ENCODE measurements around the gene SLC9C2. TPM values are rescaled to one million over a fixed set of nuclear protein-coding genes. Genes with fewer than 3 reads are reported as not detected.

SLC9C2 gene
- total RNA-seq, 1 donor from 2014 or later = 0.51 TPM

DNA sequence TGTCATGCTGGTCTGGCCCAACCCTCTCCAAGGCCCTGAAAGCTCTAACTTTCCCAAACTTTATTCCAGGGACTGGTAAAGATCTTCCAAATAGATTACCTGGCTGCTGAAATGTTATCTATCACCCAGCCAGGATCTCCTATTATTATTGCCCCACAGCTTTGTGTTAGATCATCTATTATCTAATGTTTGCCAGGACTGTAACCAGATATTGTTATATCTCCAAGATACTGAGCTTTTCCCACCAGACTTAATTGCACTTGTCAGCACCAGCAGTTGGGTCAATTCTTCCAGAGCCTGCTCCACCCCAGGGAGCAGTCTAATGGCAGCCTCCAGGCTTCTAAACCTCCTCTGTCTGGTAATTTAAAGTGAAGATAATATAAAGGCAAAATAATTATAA is 66.6 kb downstream of the SLC9C2 start:
- H3K36me3 Mint-ChIP-seq (ENCODE audit: low read depth, unreplicated experiment) = no peaks in the 10 kb centered on the region

DNA sequence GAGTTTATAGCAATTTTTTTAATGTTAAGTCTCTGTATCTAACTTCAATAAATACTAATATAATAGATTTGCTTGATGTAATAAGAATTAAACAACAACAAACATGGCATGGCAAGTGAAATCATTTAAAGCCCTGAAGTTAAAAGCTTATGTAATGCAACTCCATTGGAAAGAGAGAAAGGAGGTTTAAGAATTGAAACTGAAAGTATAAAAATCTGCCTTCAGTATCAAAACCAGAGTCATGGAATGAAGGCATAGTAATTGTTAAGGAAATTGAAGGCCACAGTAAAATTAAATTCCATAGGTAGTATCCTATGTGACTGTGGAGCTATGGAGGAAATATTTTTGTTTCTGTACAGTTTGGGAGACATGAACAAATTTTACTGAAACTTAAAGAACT is 70.6 kb downstream of the SLC9C2 start:
- H3K9me3 Mint-ChIP-seq (ENCODE audit: unreplicated experiment) = no peaks in the 10 kb centered on the region
- H3K36me3 Mint-ChIP-seq (ENCODE audit: low read depth, unreplicated experiment) = no peaks in the 10 kb centered on the region
- no peak overlapping the region for H3K27ac Mint-ChIP-seq (ENCODE audit: unreplicated experiment)
- TF ChIP-seq, protein P1, sequence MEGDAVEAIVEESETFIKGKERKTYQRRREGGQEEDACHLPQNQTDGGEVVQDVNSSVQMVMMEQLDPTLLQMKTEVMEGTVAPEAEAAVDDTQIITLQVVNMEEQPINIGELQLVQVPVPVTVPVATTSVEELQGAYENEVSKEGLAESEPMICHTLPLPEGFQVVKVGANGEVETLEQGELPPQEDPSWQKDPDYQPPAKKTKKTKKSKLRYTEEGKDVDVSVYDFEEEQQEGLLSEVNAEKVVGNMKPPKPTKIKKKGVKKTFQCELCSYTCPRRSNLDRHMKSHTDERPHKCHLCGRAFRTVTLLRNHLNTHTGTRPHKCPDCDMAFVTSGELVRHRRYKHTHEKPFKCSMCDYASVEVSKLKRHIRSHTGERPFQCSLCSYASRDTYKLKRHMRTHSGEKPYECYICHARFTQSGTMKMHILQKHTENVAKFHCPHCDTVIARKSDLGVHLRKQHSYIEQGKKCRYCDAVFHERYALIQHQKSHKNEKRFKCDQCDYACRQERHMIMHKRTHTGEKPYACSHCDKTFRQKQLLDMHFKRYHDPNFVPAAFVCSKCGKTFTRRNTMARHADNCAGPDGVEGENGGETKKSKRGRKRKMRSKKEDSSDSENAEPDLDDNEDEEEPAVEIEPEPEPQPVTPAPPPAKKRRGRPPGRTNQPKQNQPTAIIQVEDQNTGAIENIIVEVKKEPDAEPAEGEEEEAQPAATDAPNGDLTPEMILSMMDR (IDR thresholded peaks at IDR 0.05; ENCODE audit: unreplicated experiment) = no peak
- H3K4me1 Mint-ChIP-seq (ENCODE audit: unreplicated experiment) = no peaks in the 10 kb centered on the region
- DNase-seq (ENCODE audit: low spot score) = no peak
- H3K27me3 Mint-ChIP-seq (ENCODE audit: unreplicated experiment) = no peaks in the 10 kb centered on the region
- no peak overlapping the region for H3K4me3 Mint-ChIP-seq (ENCODE audit: unreplicated experiment)

More for the DNA sequence above, 66.6 kb downstream of the SLC9C2 start:
- no peaks in the 10 kb centered on the region for H3K9me3 Mint-ChIP-seq (ENCODE audit: unreplicated experiment)
- no peak overlapping the region for H3K27ac Mint-ChIP-seq (ENCODE audit: unreplicated experiment)
- DNase-seq (ENCODE audit: low spot score) = no peak
- H3K4me1 Mint-ChIP-seq (ENCODE audit: unreplicated experiment) = peaks cover 5% of the 10 kb centered on the region
- H3K27me3 Mint-ChIP-seq (ENCODE audit: unreplicated experiment) = no peaks in the 10 kb centered on the region
- TF ChIP-seq, protein P1 (IDR thresholded peaks at IDR 0.05; ENCODE audit: unreplicated experiment) = no peak
- no peak overlapping the region for H3K4me3 Mint-ChIP-seq (ENCODE audit: unreplicated experiment)

DNA sequence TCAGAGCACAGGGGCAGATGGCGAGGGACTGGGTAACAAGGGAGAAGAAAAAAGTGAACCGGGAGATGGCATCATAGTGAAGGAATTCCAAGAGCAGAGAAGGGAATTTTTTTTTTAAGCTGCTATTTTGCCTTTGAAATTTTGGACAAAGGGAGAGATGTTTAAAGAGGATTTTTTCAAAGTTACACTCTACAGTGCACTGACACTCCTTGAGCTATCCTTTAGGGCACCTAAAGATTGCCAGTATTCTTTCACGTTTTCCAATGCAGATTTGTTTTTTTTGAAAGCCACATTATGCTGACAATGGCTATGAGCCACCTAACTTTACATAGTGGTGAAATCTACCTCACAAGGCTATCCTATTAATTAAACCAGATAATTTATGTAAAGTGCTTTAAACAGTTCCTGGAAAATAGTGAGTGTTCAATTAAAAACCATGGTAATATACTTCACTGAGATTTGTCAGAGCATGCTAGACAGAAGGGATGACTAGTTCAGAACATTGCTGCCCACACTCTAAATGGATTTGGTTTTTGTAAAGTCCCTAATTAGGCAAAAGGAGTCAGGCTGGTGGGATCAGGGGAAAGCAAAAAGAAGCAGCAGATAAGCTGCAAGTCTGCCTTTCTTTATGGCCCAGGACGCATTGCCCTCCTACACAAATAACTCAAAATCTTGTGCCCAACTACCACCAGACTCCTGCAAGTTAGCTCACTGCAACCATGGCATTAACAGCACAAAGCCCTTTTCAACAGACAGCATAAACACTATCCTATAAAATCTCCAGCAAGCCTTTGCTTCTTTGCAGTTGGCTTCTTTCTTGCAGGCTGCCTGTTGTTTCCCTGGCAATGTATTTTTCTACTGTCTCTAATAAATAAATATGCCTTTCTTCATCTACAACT is 71.8 kb downstream of the SLC9C2 start:
- Mint-ChIP-seq H3K27me3 (ENCODE audit: unreplicated experiment) (no peaks in the 10 kb centered on the region), H3K27ac (ENCODE audit: unreplicated experiment) (no peak overlapping the region), H3K4me1 (ENCODE audit: unreplicated experiment) (no peaks in the 10 kb centered on the region), H3K4me3 (ENCODE audit: unreplicated experiment) (no peak overlapping the region), H3K9me3 (ENCODE audit: unreplicated experiment) (no peaks in the 10 kb centered on the region), H3K36me3 (ENCODE audit: low read depth, unreplicated experiment) (no peaks in the 10 kb centered on the region)
- DNase-seq (ENCODE audit: low spot score) = no peak
- TF ChIP-seq, protein P1 (IDR thresholded peaks at IDR 0.05; ENCODE audit: unreplicated experiment) = no peak

DNA sequence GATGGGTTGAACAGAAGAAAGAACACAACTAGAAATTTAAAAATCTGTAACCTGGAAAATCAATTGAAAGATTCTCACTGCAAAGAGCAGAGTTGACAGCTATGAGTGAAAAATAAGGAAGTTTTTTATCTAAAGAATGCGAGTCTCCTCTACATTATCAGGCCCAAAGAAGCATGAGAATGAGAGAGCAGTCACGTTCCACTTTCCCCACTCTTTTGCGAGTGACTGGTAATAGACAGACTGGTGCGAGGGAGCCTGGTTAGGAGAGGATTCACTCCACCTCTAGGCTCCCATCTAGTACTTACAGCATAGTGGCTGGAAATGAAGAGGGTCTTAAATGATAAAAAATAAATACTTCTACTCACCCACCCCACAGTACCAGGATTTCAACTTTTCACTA is 73.8 kb downstream of the SLC9C2 start:
- Mint-ChIP-seq H3K4me1 (ENCODE audit: unreplicated experiment) (no peaks in the 10 kb centered on the region), H3K4me3 (ENCODE audit: unreplicated experiment) (no peak overlapping the region), H3K27me3 (ENCODE audit: unreplicated experiment) (no peaks in the 10 kb centered on the region), H3K9me3 (ENCODE audit: unreplicated experiment) (no peaks in the 10 kb centered on the region), H3K27ac (ENCODE audit: unreplicated experiment) (no peak overlapping the region), H3K36me3 (ENCODE audit: low read depth, unreplicated experiment) (no peaks in the 10 kb centered on the region)
- TF ChIP-seq, protein P1 (IDR thresholded peaks at IDR 0.05; ENCODE audit: unreplicated experiment) = no peak
- DNase-seq (ENCODE audit: low spot score) = no peak

DNA sequence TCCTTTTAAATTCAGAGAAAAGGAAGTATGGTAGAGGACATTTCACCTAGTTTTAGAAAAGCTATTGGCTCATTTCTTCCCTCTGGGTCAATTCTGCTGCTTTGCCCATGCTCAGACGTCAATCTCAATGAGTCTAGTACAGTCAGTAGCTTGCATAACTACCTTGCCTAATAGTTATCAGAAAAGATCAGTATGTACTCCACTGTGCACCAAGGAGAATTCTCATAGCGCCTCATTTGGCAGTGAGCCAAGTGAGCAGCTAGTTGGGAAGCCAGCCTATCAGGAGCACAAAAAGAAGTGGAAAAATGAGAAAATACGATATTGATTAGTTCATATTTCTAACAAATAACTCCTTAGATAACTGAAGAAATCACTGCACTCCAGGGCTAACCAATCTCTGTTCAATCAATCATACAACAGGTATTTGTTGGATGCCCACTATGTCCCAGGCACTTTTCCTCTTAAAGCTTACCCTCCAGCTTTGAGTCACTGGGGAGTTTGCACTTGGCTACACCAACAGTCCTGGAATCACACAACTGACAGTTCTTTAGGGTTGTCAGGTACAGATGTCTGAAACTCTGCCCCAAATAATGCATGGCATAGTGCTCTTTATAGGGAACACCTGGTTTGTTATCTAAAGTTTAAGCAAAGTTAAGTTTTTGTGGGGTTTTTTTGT is 75.6 kb downstream of the SLC9C2 start:
- Mint-ChIP-seq H3K4me3 (ENCODE audit: unreplicated experiment) (no peak overlapping the region), H3K27me3 (ENCODE audit: unreplicated experiment) (no peaks in the 10 kb centered on the region), H3K27ac (ENCODE audit: unreplicated experiment) (no peak overlapping the region), H3K9me3 (ENCODE audit: unreplicated experiment) (no peaks in the 10 kb centered on the region), H3K36me3 (ENCODE audit: low read depth, unreplicated experiment) (no peaks in the 10 kb centered on the region), H3K4me1 (ENCODE audit: unreplicated experiment) (no peaks in the 10 kb centered on the region)
- TF ChIP-seq, protein P1 (IDR thresholded peaks at IDR 0.05; ENCODE audit: unreplicated experiment) = no peak
- DNase-seq (ENCODE audit: low spot score) = no peak
